GM19467 (cell line): Measurements from ENCODE around the gene KLHL25.

Experiments used
- ATAC-seq: cut with Tn5 transposase; IDR thresholded peaks from one replicate; pipeline ENCODE4 v1.9.1; 2021; ENCODE audit warnings: mild to moderate bottlenecking, moderate library complexity; ENCODE audit not compliant: unreplicated experiment

Gene KLHL25

GRCh38 chr15:85778107-85778776 lies 16.5 kb downstream of the KLHL25 start:
- no peak for ATAC-seq

DNA sequence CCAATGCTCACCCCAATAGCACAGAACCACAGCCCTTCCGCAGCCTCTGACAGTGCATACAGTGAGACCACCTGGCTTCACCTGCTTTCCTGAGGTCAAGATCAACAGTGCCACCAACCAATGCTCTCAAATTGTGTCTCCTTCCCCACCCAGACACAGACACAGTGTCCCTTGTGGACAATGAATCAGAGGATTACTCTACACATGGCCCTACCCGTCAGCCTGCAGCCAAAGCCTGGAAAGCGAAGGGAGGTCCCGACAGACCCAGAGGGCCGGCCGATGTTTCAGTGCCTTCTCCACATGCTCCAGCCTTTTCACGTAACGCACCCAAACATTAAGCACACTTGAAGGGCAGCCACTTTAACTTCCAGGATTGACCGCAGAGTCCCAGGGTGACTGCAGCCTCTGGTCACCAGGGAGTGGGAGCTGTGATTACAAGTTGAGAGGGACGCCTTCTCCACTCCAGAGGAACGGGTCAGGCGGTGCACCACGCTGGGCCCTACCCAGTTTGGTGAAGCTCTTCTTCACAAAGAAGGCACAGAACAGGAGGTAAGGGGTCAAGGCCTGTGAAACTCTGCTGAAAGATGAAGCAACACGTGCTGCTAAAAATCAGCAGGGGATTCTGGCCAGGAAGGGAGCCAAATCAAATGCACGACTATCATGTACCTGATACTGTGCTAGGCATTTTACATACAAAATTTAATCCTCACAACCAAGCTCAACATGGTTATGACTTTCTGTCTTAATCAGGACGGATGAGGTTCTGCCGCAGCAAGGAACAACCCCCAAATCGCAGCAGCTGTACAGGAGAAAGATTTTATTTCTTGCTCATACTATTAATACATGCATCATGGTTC lies 17.2 kb downstream of the KLHL25 start:
- ATAC-seq = no peak

DNA sequence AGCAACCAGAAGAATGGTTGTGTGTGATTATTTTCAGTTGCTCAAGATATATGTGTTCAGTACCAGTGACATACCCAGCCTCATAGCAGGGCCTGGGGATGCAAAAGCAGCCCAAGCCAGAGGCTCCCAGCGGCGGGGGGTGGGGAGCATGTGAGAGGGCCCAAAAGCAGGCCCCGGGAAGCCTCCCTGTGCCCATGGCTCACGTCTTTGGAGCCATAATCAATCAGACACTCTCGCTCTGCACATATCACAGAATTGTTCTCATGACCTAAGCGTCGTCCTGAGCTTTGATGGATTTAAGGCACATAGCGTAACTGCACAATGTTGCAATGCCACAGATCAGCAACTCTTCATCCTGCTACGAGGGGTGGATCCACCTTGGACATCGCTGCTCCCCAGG lies 20.8 kb downstream of the KLHL25 start:
- ATAC-seq = no peak

DNA sequence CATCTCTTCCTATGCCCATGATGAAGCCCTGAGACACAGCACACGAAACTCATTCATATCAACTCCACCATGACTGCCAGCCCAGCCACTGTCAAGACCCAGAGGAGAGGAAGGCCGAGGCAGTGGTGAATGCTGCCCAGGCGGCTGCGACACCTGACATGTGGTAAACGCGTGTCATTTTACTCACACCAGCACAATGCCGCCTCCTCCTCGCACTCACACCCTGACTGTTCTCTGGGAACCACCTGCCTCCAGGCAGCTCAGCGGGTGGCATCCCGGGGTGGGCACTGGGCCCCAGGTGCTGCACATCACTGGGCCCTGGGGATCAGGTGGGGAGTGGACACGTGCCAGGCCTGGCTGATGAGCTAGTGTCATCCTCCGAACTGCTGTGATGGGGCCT lies 21.5 kb downstream of the KLHL25 start:
- ATAC-seq = no peak

DNA sequence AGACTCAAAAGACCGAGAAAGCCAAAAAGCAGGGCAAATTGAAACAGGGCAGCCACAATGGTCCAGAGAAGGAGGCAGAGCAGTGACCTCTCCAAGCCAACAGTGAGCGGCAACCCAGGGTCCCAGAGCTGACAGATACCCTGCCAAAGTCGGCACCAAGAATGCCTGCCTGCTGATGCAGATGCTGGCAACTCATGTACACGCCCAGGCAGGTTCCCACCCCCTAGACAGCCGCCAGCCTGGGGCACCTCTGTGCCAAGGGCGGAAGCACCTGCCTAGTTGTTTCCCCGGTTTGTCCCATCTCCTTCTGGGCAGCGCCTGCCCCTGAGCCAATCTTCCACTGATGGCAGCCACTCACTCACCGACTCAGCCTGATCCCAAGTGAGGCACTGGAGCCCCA lies 22.1 kb downstream of the KLHL25 start:
- ATAC-seq = no peak

- no peak for ATAC-seq
Observed at GRCh38 chr15:85771781-85772445, 22.8 kb downstream of the KLHL25 start.

DNA sequence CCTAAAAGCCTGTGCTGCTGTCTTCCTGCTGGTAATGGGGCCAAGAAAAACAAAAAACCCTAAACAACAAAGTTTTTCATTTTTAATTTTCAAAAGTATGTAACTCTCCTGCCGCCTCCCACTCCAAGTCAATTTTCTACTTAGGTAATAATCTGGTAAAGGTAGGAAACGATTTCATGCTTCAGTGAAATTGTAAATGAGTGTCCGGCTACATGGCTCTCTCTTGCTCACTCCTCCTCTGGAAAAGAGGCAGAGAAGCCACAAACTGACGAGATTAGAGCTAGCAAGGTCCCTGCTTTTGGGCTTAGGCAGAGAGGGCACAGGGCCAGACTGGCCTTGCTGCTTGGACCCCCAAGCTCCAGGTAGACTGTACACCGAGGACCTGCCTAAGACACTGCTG lies 23.5 kb downstream of the KLHL25 start:
- ATAC-seq = no peak

GRCh38 chr15:85770096-85771041 lies 24.4 kb downstream of the KLHL25 start:
- no peak for ATAC-seq

DNA sequence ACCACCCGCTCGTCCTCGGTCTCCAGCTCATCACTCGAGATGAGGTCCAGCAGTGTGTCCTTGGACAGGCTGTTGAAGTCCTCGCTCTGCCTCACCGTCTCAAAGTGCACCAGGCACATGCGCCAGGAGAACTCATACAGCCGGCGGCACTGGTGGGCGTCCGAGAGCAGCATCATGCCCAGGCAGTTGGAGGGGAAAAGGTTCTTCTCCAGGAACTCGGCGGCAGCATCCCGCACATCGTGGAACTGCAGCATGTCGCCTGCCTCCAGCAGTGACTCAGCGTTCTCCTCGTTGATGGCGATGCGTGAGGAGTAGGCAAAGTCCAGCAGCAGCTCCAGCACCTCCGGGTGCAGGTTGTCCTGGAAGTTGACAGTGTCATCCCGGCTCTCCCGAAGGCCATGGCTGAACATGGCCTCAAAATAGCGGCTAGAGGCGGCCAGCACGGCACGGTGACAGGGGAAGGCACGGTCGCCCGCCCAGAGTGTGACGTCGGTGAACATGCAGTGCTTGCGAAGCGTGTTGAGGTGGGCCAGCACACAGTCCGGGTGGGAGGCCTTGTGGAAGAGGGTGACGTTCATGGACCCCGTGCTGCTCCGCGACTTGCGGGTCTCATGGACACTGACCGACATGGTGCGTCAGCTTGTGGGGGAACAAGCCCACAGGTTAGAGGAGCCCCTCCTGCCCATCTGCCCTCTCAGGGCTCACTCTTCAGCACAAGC lies 25.4 kb downstream of the KLHL25 start:
- no peak for ATAC-seq

GRCh38 chr15:85768595-85769168 lies 26.0 kb downstream of the KLHL25 start:
- no peak for ATAC-seq

DNA sequence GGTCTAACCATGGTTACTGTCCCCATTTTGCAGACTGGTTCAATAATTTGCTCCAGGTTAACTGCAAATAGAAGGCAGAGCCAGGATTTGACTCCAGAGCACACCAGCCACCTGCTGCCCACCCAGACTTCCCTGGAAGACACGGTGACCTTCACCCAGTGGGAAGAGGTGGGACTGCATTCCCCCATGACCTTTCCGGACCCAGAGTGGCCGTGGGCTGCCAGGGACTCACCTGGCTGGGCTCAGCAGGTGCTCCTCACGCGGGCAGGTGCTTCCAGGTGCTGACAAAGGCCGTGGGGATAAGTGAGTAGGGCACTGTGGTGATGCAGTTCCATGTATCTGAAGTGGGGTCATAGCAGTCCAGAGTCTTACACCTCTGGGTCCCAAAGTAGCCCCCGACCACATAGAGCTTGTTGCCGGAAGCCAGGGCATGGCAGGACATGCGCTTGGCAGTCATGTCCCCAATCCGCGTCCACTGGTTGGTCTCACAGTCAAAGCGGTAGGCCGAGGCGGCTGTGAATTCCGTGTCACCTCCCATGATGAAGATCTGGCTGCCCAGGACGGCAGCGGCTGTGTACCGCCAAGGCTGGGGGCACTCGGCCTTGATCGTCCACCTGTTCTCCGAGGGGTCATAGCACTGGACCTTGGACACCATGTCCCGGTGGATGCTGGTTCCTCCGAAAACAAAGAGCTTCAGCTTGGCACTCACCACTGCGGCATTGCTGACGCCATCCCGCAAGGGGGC lies 26.8 kb downstream of the KLHL25 start:
- ATAC-seq = no peak

- ATAC-seq = no peak
Observed at GRCh38 chr15:85766001-85766831, 28.5 kb downstream of the KLHL25 start.

GRCh38 chr15:85764649-85765277 lies 30.0 kb downstream of the KLHL25 start:
- no peak for ATAC-seq

DNA sequence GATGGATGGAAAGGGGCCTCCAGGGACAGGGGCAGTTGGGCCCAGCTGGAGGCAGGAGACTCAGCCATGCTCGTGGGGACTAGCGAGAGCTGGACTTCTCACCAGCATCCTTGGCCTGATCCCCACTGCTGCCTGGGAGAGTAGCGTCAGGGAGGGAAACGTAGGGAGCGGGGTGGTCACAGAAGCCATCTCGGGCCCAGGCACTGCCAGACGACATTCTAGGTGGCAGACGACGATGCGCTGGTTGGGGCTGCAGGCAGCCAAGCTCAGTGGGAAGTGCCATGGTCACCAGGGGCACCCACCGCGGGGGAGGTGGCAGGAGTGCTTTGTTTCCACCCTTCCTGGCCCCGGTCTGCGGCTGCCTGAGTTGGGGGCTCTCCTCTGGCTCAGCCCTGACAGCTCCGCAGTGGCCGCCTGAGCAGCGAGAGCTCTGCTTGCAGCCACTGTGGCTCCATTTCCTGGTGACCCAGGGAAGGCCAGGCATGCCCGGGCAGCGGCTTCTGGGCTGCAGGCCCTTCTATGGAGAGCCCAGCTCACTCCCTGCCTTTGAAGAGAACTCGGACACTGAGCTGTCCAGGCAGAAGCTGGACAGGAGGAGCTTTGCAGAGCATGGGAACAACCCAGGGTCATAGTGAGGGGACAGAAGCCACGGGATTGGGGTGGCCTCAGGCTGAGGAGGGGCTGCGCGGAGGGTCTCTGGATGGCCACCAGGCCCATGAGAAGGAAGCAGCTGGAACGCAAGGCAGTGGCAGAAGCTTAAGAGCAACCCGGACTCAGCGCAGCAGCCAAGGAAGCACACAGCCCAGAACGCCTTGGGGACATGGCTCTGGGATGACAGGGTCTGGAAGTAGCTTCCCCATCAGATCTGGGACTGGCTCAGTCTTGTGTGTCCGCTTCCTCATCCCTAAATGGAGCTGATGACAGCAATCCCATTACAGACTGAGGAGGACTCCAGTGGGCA lies 30.8 kb downstream of the KLHL25 start:
- ATAC-seq = no peak

- ATAC-seq = no peak
Observed at GRCh38 chr15:85763157-85763556, 31.6 kb downstream of the KLHL25 start.

DNA sequence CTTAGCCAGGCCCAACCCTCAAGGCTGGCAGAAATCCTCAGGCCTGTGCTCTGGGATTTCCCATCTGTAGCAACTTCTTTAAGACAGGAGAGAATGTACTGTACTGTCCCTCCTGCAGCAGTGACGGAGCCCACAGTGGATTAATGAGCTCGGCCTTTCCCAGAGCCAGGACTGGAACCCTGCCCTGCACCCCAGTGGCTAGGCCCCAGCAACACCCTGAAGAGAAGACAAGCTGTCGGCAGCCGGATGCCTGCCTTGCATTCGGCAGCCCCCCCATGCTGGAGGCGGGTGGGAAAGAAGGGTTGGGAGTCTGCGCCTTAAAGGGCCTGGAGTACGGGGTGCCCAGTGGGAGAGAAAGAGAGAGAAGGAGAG lies 32.0 kb downstream of the KLHL25 start:
- no peak for ATAC-seq
